GM03348 (cell line): ENCODE results near the gene RAB11B.
"Not testable (repeated sequence)": the region's sequence is repeated elsewhere in the genome, so short reads cannot be mapped to it uniquely, and the experiment has no call there.

Experiments used
- DNase-seq: peaks from one replicate; pipeline ENCODE4 v3.0.0; 2012; ENCODE audit warnings: low spot score

Gene RAB11B

DNA sequence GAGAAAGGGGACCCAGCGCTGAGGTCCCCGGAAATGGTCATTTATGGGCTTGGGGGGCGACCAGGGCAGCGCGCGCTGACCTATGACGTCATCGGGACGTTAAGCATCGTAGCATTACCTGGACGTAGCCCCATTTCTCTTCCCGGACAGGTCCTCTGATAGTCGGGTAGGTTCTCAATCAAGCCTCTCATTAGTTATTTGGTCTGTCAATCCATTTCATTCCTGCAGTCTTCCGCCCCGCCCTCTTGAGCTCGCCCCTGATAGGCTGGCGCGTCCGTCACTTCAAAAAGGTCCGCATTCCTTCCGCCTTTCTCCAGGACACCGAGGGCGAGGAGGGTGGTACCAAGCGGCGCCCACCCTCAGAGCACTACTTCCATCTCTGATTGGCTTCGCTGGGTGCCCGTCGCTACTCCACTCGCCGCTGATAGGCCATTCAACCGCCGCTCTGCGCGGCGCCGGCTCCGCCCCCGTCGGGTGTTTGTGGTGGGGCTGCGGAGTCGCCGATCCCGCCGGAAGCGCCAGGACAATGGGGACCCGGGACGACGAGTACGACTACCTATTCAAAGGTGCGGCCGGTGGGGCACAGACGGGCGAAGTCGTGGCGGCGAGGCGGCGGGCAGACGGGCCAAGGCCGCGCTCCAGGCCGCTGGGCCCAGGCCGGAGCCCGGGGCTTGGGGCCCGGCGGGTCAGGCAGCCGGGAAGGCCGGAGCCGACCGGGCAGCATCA, at the start of gene RAB11B:
TSS of gene RAB11B (plus strand) at position 470 of the 726 bp plus-strand sequence. CDS start at position 527, 57 bp downstream.
- peak; percentile 99 for DNase-seq

DNA sequence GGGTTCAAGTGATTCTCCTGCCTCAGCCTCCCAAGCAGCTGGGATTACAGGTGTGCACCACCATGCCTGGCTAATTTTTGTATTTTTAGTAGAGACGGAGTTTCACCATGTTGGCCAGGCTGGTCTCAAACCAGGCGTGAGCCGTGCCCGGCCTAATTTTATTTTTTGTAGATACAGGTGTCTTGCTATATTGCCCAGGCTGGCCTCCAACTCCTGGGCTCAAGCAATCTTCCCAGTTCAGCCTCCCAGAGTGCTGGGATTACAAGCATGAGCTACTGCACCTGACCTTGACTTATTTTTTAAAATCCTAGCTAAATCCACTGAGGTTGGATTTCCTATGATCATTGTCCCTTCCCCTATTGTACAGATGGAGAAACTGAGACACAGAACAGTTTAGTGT, 48.7 kb upstream of the RAB11B start:
- not testable (repeated sequence) for DNase-seq

DNA sequence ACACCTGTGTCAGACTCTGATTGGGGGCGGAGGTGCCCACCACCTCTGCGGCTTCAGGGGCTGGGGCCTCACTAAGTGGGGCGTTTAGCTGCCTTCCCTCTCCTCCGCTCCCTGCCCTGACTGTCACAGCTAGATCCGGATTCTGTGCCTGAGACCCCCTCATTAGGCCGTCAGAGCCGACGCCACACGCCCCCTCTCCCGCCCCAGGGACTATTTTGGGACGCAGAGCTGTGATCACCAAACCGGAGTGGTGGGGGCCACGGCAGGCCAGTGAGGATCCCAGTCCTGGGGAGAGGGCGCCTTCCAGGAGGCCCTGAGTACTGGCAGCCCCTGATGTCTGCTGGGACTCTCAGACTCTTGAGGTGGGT, 47.9 kb upstream of the RAB11B start:
- DNase-seq: no peak

DNA sequence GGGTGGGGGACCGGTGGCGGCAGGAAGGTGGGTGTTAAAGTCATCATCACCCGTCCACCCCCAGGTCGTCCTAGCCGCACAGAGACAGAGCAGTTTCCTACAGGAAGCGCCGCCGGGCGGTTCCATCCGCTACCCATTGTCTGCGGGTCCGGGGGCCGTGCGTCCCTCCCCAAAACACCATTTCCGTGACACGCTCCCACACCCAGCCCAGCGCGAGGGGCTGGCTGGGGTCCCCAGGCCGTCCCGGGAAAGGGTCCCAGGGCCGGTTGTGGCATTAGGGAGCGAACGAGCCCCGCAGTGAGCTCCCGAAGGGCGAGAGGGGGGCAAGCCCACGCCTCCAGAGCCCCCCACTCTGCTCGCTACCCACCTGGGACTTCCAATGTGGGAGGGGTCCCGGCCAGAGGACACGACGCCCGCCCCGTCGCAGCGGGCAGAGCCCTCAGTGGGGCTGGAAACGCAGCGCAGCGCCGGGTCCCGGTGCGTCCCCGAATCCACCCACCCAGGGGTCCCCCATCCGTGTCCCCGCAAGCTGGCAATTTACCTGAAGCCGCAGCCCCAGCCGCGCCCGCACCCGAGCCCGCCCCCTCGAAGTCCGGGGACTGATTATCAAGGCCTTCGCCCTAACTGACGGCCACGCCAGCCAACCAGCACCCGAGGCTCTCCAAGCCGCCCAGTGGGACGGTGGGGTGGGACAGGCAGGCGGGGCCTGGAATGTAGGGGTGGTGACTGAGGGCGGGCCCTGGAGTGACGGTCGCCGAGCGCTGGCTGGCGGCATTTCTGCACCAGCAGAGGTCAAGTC, 47.3 kb upstream of the RAB11B start, which contains the start of gene KANK3:
TSS of gene KANK3 (minus strand) at position 579 of the 799 bp plus-strand sequence. CDS start 5,434 bp downstream, outside the sequence.
- peak; percentile 97 for DNase-seq

DNA sequence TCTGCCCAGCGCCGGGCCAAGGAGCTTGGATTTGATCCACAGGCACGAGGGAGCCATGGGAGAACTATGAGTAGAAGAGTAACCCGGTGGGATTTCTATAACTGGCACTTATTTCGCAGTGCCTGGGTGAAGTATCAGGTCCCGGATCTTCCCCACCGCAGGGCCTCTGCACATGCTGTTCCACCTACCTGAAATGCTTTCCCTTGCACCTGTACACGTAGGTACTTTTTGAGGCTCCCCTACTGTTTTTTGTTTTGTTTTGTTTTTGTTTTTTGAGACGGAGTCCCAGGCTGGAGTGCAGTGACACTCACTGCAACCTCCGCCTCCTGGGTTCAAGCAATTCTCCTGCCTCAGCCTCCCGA, 46.7 kb upstream of the RAB11B start:
- DNase-seq: no peak

DNA sequence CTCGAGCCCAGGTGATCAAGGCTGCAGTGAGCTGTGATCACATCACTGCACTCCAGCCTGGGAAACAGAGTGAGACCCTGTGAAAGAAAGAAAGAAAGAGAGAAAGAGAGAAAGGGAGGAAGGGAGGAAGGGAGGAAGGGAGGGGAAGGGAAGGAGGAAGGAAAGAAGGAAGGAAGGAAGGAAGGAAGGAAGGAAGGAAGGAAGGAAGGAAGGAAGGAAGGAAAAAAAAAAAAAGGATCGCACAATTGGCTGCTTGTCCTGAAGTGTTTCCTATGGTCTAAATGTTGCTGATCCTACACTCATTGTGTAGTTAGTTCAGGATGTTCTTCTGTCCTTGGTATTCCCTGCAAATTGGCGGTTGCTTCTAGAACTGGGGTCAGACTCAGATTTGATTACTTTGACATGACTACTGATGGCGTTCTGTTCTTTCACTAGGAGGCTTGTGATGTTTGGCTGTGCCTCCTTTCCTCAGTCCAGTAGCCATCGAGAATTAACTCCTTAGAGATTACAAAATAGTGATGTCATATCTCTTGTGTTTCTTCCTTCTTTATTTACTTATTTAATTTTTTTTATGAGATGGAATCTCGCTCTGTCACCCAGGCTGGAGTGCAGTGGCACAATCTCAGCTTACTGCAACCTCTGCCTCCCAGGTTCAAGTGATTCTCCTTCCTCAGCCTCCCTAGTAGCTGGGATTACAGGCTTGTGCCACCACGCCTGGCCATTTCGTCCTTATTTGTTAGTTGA, 40.4 kb upstream of the RAB11B start:
- DNase-seq: not testable (repeated sequence)

DNA sequence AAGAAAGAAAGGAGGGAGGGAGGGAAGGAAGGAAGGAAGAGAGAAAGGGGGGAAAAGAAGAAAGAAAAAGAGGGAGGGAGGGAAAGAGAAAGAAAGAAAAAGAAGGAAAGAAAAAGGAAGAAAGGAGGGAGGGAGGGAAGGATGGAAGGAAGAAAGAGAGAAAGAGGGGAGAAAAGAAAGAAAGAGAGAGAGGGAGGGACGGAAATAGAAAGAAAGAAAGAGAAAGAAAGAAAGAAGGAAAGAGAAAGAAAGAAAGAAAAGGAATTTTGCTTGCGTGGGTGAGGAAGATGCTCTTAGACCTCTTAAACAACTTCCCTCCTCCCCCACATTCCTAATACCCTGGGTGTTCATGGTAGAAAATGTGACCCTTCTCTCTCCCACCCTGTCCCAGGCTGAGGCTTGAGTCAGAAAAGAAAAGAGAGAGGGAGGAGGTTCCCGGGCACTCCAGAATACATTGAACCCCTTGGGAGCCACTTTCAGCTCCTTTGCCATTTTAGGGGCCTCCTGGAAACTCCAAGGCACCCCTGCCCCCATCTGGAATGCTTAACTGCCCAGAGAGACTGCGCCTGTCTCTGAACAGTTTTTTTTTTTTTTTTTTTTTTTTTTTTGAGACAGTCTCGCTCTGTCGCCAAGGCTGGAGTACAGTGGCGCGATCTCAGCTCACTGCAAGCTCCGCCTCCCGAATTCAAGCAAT, 37.9 kb upstream of the RAB11B start:
- DNase-seq: peak; percentile 33

DNA sequence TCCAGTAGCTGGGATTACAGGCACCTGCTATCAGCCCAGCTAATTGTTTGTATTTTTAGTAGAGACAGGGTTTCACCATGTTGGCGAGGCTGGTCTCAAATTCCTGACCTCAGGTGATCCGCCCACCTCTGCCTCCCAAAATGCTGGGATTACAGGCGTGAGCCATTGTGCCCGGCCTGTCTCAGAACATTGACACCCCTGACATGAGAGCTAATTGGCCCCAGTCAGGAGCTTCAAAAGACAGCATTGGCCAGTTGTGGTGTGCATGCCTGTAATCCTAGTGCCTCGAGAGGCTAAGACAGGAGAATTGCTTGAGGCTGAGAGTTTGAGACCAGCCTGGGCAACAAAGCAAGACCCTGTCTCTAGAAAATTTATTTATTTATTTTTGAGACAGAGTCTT, 37.3 kb upstream of the RAB11B start:
- DNase-seq: not testable (repeated sequence)

DNA sequence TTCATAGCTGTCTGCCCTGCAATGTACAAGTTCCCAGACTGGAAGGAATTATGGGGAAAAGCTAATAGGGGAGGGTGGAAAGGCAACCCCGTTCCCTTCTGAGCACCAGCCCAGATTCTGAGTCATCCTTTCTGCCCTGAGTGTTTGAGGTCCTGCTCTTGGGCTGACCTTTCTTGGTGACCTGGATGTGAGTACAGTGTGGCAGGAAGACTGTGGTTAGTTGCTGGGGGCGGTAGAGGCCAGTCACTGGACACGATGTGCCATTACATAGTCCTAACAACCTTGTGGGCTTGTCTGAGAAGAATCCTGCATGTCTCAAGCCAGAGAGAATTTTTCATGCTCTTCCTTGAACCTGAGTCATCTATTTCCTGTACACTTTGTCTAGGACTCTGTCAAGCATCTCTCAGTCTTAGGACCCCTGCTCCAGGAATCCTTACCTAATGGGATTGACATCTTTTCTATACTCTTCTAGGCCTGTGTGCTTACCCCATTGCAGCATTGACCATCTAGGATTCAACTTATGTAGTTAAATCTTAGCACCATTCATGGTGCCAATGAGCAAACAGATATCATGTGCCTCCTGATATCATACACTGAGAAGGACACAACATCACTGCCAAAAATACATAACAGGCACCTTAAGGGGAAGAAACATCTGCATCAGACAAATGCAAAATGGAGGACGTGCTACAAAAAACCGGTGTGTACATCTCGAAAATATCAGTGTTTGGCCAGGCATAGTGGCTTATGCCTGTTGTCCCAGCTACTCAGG, 34.3 kb upstream of the RAB11B start:
- DNase-seq: peak; percentile 84

DNA sequence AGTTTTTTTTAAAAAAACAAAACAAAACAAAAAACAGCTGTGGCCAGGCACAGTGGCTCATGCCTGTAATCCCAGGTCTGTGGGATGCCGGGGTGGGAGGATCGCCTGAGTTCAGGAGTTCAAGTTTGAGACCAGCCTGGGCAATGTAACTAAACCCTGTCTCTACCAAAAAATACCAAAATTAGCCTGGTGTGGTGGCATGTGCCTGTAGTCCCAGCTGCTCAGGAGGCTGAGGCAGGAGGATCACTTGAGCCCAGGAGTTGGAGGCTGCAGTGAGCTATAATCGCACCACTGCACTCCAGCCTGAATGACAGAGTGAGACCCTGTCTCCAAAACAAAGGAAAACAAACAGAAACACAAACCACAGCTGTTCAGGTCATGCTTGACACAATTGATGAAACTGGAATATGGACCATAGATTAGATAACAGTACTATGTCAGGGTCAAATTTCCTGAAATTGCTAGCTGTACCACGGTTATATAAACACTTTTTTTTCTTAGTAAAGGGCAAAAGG, 33.1 kb upstream of the RAB11B start:
- no peak for DNase-seq

DNA sequence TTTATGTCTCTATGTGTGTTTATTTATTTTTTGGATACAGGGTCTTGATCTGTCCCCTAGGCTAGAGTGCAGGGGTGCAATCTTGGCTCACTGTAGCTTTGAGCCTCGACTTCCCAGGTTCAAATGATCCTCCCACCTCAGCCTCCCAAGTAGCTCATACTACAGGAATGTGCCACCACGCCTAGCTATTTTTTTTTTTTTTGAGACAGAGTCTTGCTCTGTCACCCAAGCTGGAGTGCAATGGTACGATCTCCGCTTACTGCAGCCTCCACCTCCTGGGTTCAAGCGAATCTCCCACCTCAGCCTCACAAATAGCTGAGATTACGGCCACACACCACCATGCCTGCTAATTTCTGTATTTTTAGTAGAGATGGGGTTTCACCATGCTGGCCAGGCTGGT, 31.2 kb upstream of the RAB11B start:
- no peak for DNase-seq

DNA sequence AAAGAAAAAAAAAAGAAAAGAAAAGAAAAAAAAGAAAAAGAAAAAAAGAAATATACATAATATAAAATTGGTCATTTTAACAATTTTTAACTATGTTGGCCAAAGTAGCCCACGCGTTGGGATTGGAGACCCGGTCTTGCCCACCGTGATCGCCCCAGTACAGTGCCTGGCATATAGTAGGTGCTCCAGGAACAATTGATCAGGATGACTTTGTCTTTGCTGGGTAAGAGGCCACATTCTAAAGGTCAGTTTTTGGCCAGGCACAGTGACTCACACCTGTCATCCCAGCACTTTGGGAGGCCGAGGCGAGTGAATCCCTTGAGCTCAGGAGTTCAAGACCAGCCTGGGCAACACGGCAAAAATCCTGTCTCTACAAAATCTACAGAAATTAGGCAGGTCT, 30.0 kb upstream of the RAB11B start:
- DNase-seq: no peak

DNA sequence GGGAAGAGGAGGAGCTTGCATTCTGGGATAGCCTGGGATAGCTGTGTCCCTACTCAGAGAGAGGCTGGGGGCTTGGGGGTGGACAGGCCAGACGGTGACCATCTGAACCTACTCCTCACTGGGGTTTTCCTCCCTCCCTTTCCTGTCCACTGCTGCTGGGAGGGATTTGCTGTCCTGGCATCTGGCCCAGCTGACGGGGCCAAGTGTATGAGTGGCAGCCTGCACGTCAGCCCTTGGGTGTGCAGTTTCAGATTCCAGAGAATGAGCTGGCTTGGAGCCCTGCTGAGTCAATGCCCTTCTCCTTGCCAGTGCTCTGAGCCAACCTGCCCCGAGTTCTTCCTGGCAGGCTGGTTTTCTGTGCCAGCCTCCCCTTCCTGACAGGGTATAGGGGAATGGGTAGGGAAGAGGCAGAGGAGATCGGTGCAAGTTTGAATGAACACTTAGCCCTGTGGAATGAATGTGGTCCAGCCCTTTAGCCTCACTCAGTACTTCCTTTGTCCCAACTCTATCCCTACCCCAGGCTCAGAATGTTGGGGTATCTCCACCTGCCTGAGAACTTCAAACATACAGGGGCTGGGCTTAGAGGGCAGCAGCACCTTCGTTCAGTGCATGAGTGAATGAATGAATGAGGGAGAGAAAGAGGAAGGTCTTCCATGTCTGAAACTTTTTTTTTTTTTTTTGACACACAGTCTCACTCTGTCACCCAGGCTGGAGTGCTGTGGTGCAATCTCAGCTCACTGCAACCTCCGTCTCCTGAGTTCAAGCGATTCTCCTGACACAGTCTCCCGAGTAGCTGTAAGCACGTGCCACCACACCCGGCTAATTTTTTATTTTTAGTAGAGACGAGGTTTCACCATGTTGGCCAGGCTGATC, 28.0 kb upstream of the RAB11B start:
- DNase-seq: peak; percentile 93

DNA sequence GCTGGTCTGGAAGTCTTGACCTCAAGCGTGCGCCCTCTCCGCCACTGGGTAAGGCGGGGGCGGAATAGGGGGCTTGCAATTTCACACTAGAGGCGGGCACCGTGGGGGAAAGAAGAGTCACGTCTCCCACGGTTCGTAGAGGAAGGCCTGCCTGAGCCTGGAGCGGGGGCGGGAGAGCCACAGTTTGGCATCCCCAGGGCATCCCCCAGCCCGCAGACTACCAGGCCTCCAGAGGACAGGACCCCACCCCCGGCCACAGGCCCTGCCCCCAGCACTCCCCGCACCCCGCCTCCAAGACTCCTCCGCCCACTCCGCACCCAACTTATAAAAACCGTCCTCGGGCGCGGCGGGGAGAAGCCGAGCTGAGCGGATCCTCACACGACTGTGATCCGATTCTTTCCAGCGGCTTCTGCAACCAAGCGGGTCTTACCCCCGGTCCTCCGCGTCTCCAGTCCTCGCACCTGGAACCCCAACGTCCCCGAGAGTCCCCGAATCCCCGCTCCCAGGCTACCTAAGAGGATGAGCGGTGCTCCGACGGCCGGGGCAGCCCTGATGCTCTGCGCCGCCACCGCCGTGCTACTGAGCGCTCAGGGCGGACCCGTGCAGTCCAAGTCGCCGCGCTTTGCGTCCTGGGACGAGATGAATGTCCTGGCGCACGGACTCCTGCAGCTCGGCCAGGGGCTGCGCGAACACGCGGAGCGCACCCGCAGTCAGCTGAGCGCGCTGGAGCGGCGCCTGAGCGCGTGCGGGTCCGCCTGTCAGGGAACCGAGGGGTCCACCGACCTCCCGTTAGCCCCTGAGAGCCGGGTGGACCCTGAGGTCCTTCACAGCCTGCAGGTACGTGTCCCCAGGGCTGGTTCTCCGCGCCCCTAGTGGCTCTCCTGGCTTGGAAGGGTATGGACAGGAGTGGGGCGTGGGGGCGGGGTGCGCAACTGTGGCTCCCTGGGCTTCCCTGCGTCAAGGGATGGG, 26.1 kb upstream of the RAB11B start, which contains the start of gene ANGPTL4:
TSS of gene ANGPTL4 (plus strand) at position 353 of the 969 bp plus-strand sequence. CDS start at position 520, 167 bp downstream.
- peak; percentile 89 for DNase-seq

DNA sequence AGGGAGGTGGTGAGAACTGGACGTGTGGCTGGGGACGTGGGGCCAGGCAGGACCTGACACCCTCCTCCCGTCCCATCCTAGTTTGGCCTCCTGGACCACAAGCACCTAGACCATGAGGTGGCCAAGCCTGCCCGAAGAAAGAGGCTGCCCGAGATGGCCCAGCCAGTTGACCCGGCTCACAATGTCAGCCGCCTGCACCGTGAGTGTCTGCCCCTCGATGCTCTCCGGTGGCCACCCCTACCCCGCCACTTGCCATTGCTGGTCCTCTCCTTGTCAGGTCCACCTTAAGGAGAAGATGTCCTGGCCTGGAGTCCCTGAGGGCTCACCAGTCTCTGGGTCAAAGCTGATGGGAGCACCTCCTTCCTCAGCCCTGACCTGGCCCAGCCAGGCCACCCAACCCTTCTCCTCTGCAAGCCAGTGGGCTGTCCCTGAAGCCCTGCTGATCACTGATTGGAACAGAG, 24.0 kb upstream of the RAB11B start:
- no peak for DNase-seq

DNA sequence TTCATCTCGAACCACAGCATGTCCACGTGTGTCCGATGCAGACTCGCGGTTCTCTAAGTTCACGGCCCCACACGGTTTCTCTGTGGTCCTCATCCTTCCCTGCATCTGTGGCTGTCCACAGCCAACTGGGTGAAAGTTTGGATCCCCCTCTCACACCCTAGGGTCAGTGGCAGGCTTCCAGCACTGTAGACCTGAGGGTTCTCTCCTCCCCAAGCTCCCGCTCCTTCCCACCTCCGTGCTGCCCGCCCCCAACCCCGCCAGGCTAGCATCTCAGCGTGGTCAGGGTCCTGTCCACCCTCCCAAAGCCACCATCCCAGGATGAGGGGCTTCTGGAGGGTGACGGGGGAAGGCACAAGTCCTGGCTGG, 23.2 kb upstream of the RAB11B start:
- DNase-seq: no peak

DNA sequence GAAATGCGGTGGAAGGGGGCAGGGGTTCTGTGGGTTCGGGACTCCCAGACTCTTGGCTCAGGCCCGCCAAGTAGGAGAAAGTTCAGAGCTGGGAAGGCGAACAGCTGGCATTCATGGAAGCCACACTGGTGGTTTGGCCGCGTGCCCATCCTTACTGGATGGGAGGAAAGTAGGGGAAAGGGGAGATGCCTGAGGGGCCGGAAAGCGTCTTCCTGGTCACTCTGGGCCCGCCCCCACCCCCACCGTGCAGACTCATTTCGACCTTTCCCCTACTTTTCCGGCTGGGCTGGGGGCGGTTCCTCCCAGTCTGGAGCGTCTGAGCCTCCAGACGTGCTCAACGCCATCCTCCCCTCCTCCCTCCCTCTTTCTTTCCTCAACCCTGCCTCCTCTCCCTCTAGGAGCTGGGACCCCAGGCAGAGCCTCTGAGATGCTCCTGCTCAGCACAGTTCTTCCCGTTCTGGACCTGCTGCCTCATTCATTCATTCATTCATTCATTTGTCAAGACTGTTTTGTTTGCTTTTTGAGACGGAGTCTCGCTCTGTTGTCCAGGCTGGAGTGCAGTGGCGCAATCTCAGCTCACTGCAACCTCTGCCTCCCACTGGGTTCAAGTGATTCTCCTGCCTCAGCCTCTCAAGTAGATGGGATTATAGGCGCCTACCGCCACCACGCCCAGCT, 22.7 kb upstream of the RAB11B start:
- DNase-seq: peak; percentile 91
